DOHH2 (cell line): Measurements from ENCODE around the gene HDDC3.

Experiments used
- EZH2phosphoT487 ChIP-seq: fragments of 200-600 bp; sonication (generic); IDR thresholded peaks from 2 replicates; pipeline ENCODE4 v1.6.1; 2017; ENCODE audit warnings: borderline replicate concordance, mild to moderate bottlenecking, antibody characterized with exemption, low read length, moderate library complexity, mixed read lengths
- TF ChIP-seq, protein P1 (sequence below): fragments of 200-600 bp; sonication (generic); IDR thresholded peaks from one replicate; pipeline ENCODE4 v1.5.1; 2014; ENCODE audit warnings: antibody characterized with exemption, mild to moderate bottlenecking, low read depth, low read length; ENCODE audit not compliant: poor library complexity, severe bottlenecking

DNA sequence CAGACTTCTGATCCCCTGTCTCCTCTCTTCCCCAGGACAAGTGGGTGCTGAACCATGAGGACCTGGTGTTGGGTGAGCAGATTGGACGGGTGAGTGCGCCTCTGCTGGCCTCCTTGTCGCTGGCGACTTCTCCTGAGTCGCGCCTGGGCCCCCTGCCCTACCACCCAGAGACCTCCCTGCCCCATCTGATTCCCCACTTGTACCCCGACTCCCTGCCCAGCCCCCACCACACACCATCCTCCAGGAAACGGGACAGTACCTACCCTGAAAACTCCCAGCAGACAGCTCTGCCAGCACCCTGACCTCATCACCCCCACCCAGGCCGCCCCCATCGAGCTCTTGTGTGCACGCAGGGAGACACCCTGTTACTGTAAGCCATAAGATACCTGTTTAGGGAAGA, 40.3 kb downstream of the HDDC3 start:
- TF ChIP-seq, protein P1, sequence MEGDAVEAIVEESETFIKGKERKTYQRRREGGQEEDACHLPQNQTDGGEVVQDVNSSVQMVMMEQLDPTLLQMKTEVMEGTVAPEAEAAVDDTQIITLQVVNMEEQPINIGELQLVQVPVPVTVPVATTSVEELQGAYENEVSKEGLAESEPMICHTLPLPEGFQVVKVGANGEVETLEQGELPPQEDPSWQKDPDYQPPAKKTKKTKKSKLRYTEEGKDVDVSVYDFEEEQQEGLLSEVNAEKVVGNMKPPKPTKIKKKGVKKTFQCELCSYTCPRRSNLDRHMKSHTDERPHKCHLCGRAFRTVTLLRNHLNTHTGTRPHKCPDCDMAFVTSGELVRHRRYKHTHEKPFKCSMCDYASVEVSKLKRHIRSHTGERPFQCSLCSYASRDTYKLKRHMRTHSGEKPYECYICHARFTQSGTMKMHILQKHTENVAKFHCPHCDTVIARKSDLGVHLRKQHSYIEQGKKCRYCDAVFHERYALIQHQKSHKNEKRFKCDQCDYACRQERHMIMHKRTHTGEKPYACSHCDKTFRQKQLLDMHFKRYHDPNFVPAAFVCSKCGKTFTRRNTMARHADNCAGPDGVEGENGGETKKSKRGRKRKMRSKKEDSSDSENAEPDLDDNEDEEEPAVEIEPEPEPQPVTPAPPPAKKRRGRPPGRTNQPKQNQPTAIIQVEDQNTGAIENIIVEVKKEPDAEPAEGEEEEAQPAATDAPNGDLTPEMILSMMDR, result no peak
- no peak for TF ChIP-seq EZH2phosphoT487
